ENCODE results near the gene EHD4. TPM values are rescaled to one million over a fixed set of nuclear protein-coding genes. Genes with fewer than 3 reads are reported as not detected.

EHD4 gene
- total RNA-seq, 1 experiment from 2014 or later = 20.8 TPM

DNA sequence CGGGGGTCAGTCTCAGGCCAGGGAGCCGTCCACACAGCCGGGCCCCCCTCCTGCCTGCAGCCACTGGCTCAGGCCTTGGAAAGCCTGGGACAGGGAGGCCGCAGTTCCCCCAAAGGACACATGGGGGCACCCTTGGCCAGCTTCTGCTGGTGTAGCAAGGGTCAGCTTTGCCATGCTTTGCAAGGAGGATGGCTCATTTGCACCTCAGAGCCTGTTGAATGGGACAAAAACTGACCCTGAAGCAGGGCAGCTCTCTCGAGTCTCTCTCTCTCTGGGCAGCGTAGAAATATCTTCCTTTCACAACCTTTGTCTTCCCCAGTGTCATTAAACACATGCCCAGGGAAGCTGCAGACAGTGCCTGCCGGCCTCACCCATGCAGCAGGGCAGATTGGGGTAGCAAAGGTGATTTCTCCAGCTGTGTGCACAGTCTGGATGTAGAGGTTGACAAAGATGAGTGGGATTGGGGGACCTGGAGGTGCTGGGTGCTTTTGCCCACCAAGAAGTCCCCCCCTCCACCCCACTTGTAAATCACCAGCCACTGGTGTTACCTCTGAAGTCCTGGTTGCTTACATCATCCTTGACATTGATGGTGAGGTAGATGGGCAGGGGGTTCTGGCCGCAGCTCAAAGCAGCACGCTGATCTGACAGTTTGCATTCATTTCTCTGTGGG, 17.4 kb upstream of the EHD4 start:
- Histone ChIP-seq H3K4me1 (peaks cover 4% of the 10 kb centered on the region; the same call in 1 of the 2 replicates), H3K27me3 (no peaks in the 10 kb centered on the region), H3K36me3 (no peaks in the 10 kb centered on the region), H3K4me3 (no peak overlapping the region), H3K9me3 (replicated peaks) (no peaks in the 10 kb centered on the region), H3K27ac (no peak overlapping the region)
- DNase-seq = peak; percentile 79 to 89

DNA sequence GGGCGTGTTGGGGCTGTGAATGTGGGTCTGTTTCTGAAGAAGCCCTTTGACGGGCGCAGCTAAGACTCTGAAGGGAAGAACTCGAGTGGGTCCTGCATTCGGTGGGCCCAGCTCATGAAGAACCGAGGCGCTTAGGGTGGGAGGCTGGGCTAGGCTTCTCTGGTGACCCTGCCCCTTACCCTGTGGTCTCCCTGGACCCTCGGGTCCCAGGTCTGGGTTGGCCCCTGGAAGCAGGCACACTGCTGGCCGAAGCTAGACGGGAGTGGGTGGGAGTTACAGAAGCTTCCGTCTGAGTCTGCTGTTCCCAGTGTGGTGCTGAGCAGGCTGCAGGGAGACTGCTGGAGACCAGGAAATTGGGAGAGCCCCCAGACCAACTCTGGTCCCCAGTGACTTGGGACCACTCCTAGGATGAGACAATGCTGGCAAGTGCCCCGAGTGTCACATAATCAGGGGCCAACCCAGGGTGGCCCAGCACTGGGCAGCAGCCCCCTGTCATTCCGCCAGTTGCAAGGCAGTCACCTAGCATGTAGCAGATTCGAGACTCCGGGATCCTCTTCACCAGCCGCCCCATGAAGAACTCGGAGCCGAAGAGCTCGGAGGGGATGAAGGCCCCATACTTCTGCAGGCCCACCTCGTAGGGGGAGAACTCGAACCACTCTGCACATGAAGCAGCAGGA, 16.7 kb upstream of the EHD4 start:
- Histone ChIP-seq H3K4me1 (peaks cover 4% of the 10 kb centered on the region; the same call in 1 of the 2 replicates), H3K27ac (no peak overlapping the region), H3K36me3 (no peaks in the 10 kb centered on the region), H3K9me3 (replicated peaks) (no peaks in the 10 kb centered on the region), H3K4me3 (no peak overlapping the region), H3K27me3 (no peaks in the 10 kb centered on the region)
- DNase-seq = no peak

DNA sequence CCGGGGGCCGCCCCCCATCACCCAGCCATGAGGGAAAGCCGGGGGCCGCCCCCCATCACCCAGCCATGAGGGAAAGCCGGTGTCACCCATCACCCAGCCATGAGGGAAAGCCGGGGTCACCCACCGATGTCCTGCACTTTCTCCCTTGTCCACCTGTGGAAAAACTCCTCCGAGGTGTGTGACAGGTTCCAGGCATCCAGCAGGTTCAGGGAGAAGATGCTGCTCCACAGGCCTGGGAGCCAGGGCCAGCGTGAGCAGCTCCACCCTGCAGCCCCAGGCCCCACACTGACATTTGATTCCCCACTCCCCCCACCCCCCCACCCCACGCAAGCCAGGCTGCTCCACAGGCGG, 15.5 kb upstream of the EHD4 start:
- Histone ChIP-seq H3K27me3 (no peaks in the 10 kb centered on the region), H3K9me3 (replicated peaks) (no peaks in the 10 kb centered on the region), H3K27ac (no peak overlapping the region), H3K4me3 (no peak overlapping the region), H3K36me3 (no peaks in the 10 kb centered on the region), H3K4me1 (no peaks in the 10 kb centered on the region)
- DNase-seq = no peak

DNA sequence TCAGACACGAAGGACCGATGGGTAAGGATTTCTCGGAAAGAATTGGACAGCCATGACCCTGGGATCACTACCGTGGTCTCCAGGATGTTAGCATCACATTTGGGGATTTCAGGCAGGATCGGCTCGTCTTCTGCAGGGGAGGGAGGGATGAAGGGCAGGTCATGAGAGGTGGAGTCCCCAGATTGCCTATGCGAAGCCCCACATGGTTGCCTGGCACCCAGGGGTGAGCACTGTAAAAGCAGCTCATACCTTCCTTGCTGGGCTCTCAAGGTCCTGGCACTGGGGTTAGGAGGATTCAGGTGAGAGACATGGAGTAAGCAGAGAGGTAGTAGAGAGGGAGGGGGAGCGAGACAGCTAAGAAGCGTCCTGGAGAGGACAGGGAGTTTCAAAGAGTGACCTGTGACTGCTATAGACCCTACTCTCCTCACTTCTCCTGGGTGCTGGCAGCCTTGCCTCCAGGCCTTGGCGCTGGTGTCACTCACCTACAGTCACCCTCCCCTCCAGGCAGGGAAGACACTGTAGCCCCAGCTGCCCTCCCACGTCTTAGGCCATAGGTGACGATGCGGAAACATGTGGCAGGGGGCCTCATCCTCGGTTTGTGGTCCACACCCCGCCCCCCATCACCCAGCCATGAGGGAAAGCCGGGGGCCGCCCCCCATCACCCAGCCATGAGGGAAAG, 15.0 kb upstream of the EHD4 start:
- no peaks in the 10 kb centered on the region for H3K9me3 ChIP-seq (replicated peaks)
- H3K4me1 ChIP-seq = no peaks in the 10 kb centered on the region
- no peaks in the 10 kb centered on the region for H3K27me3 ChIP-seq
- no peak for DNase-seq
- no peaks in the 10 kb centered on the region for H3K36me3 ChIP-seq
- no peak overlapping the region for H3K4me3 ChIP-seq
- no peak overlapping the region for H3K27ac ChIP-seq

DNA sequence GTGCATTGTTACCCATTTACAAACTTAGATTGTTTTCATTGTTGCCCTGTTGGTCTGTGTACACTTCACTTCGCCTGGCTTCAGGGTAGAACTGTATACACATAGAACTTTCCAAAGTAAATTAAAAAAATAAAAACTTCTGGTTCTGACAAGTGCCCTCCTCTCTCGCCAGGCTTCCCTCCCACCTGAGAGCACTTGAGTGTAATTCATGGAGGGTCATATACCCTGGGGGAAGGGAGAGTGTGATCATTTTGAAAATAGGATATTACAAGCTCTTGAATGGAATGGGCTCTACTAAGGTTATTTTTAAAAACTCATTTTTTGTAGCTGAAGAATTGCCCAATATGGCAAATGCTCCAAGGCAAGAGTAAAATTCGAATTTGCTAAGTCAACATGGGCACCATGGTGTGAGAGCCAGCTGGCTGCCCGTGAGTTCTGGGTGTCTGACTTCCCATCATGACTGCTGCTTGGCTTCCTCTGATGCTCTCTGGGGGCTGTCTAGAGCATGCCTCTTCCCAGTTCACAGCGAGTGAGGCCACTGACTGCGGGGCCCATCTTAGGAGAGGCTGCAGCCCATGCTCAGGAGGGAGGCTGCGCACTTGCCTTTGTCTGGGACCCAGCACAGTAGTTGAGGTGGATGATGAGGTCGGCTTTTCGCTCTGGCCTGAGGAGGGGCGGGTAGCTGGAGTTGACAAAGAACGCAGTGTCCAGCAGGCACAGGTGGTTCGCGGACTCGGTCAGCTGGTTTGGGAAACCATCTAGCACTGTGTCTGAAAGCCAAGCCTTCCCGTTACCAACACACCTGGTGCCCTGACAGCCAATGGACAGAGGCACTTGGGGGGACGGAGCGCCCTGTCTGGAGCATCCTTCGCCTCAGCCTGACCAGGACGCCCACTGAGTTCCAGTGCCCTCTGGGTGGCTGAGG, 13.1 kb upstream of the EHD4 start:
- H3K4me3 ChIP-seq = no peak overlapping the region
- no peak for DNase-seq

DNA sequence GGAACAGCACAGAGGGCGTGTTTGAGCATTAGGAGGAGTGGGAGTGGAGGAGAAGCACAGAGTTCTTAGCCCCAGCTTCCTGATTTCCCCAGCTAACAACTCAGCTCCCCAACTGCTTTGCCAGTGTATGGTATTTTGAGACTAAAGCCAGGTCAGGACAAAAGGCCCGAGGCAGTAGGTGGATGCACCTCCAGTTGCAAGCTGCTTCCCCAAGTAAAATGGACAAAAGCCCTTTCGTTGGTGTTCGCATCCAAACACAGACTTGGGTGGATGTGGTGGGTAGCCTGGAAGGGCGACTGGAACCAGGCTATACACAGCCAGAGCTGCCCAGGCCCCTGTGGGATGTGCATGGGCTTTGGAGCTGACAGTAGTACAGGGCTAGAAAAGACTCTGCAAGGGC, 12.3 kb upstream of the EHD4 start:
- 0 out of 2 replicates have a peak, but pooled peaks cover 4% of the 10 kb centered on the region for H3K4me1 ChIP-seq
- no peak for DNase-seq
- H3K36me3 ChIP-seq = no peaks in the 10 kb centered on the region
- H3K27ac ChIP-seq = no peak overlapping the region
- no peaks in the 10 kb centered on the region; the same call in 1 of the 2 replicates for H3K27me3 ChIP-seq
- H3K4me3 ChIP-seq = no peak overlapping the region
- no peaks in the 10 kb centered on the region for H3K9me3 ChIP-seq (replicated peaks)

More for the DNA sequence above, 13.1 kb upstream of the EHD4 start:
- no peaks in the 10 kb centered on the region for H3K4me1 ChIP-seq
- no peaks in the 10 kb centered on the region for H3K9me3 ChIP-seq (replicated peaks)
- no peaks in the 10 kb centered on the region; the same call in 1 of the 2 replicates for H3K27me3 ChIP-seq
- H3K27ac ChIP-seq = no peak overlapping the region
- H3K36me3 ChIP-seq = no peaks in the 10 kb centered on the region

DNA sequence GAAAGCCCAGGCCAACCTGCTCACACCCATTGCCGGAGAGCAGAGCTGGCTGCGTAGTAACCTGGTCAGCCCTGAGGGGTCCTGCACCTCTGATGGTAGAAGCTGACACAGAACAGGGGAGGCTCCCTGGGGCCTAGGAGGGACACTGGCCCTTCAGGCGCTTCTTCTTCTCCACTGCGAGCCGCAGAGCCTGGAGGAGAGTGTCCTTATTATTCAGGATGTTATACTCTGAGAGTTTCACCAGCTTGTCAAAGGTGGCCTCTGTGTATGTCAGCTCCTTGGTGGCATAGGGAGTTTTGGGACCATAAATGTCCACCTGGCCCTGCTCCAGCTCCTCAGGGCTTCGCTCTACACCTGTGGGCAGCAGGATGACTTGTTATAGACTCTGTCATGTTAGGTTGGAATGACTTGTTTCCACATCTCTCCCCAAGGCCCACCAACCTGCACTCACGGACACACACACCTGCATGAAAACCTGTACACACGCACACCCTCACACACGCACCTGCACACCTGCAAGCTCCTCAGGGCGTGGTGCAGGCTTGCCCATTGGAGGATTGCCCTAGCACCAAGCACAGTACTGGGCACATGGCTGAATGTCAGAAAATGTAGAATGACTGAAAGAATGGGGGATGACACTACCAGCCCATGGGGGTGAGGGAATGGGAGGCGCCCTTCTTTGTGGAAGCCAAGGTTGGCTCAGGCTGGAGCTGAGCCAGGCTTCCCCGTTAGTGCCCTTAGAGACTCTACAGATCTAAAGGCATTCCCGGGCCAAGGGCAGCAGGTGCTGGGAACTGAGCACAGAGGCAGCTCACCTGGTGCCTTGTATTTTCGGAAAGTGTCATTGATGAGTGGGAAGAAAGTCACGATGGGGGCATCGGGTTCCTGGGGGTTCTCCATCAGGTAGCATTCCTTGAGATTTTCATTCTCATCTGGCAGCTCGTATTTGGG, 11.5 kb upstream of the EHD4 start:
- no peaks in the 10 kb centered on the region for H3K9me3 ChIP-seq (replicated peaks)
- no peaks in the 10 kb centered on the region for H3K36me3 ChIP-seq
- no peak overlapping the region for H3K27ac ChIP-seq
- 0 out of 2 replicates have a peak, but pooled peaks cover 4% of the 10 kb centered on the region for H3K4me1 ChIP-seq
- no peak for DNase-seq
- no peak overlapping the region for H3K4me3 ChIP-seq
- no peaks in the 10 kb centered on the region; the same call in 1 of the 2 replicates for H3K27me3 ChIP-seq

DNA sequence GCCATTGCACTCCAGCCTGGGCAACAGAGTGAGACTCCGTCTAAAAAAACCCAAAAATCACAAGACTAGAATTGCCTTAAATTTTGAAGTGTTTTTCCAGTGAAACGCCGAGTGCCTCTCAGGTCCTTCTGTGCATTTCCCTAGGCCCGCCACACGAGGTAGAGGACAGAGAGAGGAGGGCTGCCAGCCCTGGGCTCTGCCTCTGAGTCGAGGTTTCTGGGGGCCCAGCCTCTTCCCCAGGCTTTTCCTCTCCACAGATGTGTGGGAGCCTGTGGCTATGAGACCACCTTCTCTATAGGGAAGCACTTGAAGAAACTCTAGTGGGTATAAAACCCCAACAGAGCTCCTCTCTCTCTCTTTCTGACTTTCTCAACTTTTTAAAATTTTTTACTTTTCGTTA, 10.9 kb upstream of the EHD4 start:
- no peaks in the 10 kb centered on the region; the same call in 1 of the 2 replicates for H3K27me3 ChIP-seq
- H3K4me1 ChIP-seq = 0 out of 2 replicates have a peak, but pooled peaks cover 4% of the 10 kb centered on the region
- H3K27ac ChIP-seq = no peak overlapping the region
- no peaks in the 10 kb centered on the region for H3K9me3 ChIP-seq (replicated peaks)
- no peak for DNase-seq
- no peak overlapping the region for H3K4me3 ChIP-seq
- H3K36me3 ChIP-seq = no peaks in the 10 kb centered on the region

DNA sequence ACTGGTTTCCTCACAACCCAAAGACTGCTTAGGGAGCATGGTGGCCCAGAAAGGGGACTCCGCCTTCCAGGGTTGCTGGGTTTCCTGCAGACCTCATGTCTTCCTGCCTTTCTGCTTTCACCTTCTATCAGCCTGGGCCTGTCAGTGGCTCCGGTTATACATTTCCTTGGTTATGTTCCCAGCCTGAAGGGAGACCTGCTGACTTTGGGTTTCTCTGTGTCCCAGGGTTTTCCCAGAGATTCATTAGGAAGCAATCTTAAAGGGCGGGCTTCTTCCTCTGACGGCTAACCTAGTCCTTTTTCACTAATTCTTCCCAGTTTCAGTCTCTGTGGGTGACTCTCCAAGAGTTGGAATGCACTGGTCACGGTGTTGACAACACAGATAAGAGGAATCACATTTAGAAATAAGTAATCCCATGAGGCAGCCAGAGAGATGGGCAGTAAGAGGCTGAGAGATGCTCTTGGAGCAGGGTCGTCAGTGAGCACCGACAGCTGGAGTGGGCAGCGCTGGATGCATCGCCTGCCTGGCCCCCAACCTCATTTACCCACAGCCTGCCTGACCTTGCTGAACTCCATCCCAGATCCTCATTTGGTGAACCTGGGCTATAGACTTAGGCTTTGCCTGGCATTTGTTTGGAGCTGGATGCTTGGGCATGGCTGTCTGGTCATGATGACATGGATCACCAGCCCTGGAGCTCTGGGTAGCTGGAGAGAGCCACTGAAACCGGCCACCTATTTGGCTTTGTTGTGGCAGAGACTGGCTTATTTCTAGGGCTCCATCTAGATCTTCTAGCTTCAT, 10.0 kb upstream of the EHD4 start:
- H3K36me3 ChIP-seq = no peaks in the 10 kb centered on the region
- H3K9me3 ChIP-seq (replicated peaks) = no peaks in the 10 kb centered on the region
- H3K4me1 ChIP-seq = 0 out of 2 replicates have a peak, but pooled peaks cover 4% of the 10 kb centered on the region
- no peak overlapping the region for H3K27ac ChIP-seq
- DNase-seq = no peak
- no peaks in the 10 kb centered on the region; the same call in 1 of the 2 replicates for H3K27me3 ChIP-seq
- no peak overlapping the region for H3K4me3 ChIP-seq

DNA sequence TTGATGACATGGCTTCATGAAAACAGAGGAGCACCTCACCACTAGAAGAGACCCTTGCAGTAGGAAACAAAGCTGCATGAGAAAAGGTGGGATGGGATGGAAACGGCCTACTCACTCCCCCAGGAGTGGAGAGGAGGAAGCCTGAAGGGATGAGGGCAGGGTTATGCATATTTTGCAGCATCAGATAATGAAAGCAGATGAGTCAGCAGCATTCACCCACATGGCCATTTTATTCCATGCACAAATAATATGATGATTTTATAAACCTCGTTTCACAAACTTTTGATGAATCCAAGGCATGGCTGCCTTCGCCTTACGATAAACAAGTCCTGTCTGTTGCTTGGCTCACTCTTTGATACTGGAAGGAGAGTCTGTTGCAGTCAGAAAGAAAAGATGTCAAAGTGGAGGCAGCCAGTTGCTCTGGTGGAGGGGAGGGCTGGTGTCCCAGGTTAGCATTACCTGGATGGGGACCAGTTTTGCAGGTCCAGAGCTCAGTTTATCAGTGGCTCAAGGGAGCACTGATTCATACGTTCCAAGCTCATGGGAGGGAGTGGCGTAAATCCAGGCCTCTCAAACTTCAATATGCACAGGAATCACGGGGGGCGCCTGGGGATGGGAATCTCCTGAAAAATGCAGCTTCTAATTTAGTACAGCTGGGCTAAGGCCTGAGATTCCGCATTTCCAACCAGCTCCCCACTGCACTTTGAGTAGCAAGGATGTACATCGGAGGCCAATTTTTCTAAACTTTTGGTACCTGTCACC, 9.2 kb upstream of the EHD4 start:
- Histone ChIP-seq H3K9me3 (replicated peaks) (no peaks in the 10 kb centered on the region), H3K36me3 (no peaks in the 10 kb centered on the region), H3K27ac (no peak overlapping the region), H3K4me3 (no peak overlapping the region), H3K27me3 (no peaks in the 10 kb centered on the region; the same call in 1 of the 2 replicates), H3K4me1 (0 out of 2 replicates have a peak, but pooled peaks cover 7% of the 10 kb centered on the region)
- DNase-seq = no peak

DNA sequence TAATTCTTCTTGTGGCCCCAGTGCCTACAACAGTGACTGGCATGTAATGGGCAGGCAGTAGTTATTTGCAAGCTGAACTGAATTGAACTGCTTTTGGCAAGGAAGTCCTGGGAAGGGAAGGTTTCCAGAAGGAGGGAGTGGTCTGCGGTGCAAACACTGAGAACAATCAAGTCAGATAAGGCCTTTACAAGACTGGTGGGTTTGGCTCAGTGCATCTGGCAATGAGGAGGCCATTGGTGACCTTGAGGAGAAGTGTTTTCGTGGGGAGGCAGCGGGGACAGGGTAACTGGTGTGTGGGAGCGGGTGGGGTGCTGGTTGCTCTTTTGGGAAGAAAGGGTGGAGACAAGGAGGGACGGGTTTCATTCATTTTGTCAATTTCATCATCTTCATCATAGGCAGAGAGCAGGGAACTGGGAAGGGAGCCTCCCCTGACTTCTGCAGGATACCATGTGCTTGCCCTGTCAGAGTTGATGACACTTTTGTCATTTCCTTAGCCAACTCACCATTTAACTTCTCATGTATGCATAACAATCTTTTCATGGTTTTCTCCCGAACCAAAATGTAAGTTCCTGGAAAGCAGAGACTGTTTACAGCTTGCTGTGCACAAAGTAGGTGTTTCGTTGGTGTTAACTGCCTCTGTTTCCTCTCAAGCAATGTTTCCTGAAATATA, 8.4 kb upstream of the EHD4 start:
- H3K4me1 ChIP-seq = peaks cover 10% of the 10 kb centered on the region; the same call in 1 of the 2 replicates
- DNase-seq = no peak
- no peak overlapping the region for H3K27ac ChIP-seq

More for the DNA sequence above, 8.4 kb upstream of the EHD4 start:
- Histone ChIP-seq H3K4me3 (no peak overlapping the region), H3K36me3 (no peaks in the 10 kb centered on the region), H3K9me3 (replicated peaks) (no peaks in the 10 kb centered on the region), H3K27me3 (no peaks in the 10 kb centered on the region; the same call in 1 of the 2 replicates)

Measured in SJCRH30 (cell line).